Fibroblast of pulmonary artery (primary cell): ENCODE data around the gene STX18.

ENCODE experiments used
- DNase-seq: peaks from one replicate; pipeline ENCODE4 v3.0.0-alpha.2; 2010; ENCODE audit warnings: low read depth
- H3K4me3 ChIP-seq: replicated peaks from 2 replicates; pipeline ENCODE4 v1.5.1; 2011; ENCODE audit warnings: low read depth, mild to moderate bottlenecking, control low read depth, low read length, moderate library complexity
- TF ChIP-seq, protein P1 (sequence below): IDR thresholded peaks from 2 replicates; pipeline ENCODE4 v1.5.1; 2011; ENCODE audit warnings: mild to moderate bottlenecking, control low read depth, low read length, inconsistent platforms; ENCODE audit errors: missing control alignments

The STX18 gene

DNA sequence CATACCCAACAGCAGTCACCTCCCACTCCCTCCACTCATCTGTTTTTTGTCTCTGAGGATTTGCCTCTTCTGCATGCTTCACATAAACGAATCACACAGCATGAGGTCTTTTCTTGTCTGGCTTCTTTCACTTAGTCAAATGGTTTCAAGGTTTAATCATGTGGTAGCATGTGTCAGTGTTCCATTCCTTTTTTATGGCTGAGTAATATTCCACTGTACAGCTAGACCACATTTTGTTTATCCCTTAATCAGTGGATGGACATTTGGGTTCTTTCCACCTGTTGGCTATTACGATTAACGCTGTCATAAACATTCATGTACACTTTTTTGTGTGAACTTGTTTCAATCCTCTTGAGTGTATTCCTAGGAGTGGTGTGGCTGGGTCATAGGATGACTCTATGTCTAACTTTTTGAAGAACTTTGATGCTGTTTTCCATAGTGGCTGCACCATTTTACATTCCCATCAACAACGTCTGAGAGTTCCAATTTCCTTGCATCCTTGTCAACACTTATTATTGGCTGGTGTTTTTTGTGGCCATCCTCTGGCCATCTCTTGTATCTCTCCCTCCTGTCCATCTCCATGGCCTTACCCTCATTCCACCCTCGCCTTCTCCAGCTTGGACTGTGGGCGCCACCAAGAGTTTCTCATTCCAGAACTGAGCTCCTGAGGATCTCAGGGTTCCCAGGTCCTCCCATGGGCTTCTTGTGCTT lies 167.3 kb downstream of the STX18 start:
- no peak overlapping the region for H3K4me3 ChIP-seq
- TF ChIP-seq, protein P1, sequence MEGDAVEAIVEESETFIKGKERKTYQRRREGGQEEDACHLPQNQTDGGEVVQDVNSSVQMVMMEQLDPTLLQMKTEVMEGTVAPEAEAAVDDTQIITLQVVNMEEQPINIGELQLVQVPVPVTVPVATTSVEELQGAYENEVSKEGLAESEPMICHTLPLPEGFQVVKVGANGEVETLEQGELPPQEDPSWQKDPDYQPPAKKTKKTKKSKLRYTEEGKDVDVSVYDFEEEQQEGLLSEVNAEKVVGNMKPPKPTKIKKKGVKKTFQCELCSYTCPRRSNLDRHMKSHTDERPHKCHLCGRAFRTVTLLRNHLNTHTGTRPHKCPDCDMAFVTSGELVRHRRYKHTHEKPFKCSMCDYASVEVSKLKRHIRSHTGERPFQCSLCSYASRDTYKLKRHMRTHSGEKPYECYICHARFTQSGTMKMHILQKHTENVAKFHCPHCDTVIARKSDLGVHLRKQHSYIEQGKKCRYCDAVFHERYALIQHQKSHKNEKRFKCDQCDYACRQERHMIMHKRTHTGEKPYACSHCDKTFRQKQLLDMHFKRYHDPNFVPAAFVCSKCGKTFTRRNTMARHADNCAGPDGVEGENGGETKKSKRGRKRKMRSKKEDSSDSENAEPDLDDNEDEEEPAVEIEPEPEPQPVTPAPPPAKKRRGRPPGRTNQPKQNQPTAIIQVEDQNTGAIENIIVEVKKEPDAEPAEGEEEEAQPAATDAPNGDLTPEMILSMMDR = no peak
- DNase-seq = no peak
